NCI-H524 treated with DMSO at 0.1 percent for 48 hours (cell line): Measurements from ENCODE around the gene UGT1A7.

ENCODE experiments used
- DNase-seq: peaks from one replicate; lab custom pipeline; 2025; lab: John Stamatoyannopoulos, UW

The UGT1A7 gene

GRCh38 chr2:233799087-233799665 lies 117.5 kb downstream of the UGT1A7 start:
- DNase-seq = peak; percentile 22

- DNase-seq = no peak
Measured at GRCh38 chr2:233799716-233800115, 118.0 kb downstream of the UGT1A7 start.

GRCh38 chr2:233800208-233800607 lies 118.5 kb downstream of the UGT1A7 start:
- no peak for DNase-seq

GRCh38 chr2:233801357-233802131 lies 119.8 kb downstream of the UGT1A7 start:
- DNase-seq = no peak

GRCh38 chr2:233802132-233802815 lies 120.6 kb downstream of the UGT1A7 start:
- no peak for DNase-seq

- DNase-seq = no peak
Measured at GRCh38 chr2:233803292-233803911, 121.7 kb downstream of the UGT1A7 start.

- DNase-seq = no peak
Measured at GRCh38 chr2:233803994-233804393, 122.3 kb downstream of the UGT1A7 start.

- no peak for DNase-seq
Measured at GRCh38 chr2:233807215-233807865, 125.6 kb downstream of the UGT1A7 start.

GRCh38 chr2:233807966-233808935 lies 126.5 kb downstream of the UGT1A7 start:
- no peak for DNase-seq

- no peak for DNase-seq
Measured at GRCh38 chr2:233810385-233810784, 128.7 kb downstream of the UGT1A7 start.

- DNase-seq = no peak
Measured at GRCh38 chr2:233811087-233811486, 129.4 kb downstream of the UGT1A7 start.

GRCh38 chr2:233811732-233812131 lies 130.0 kb downstream of the UGT1A7 start:
- DNase-seq = no peak

- no peak for DNase-seq
Measured at GRCh38 chr2:233813236-233814055, 131.7 kb downstream of the UGT1A7 start.

GRCh38 chr2:233814056-233814835 lies 132.5 kb downstream of the UGT1A7 start:
- no peak for DNase-seq

- DNase-seq = no peak
Measured at GRCh38 chr2:233815861-233816260, 134.2 kb downstream of the UGT1A7 start.

- DNase-seq = no peak
Measured at GRCh38 chr2:233816334-233816733, 134.6 kb downstream of the UGT1A7 start.

GRCh38 chr2:233816771-233817170 lies 135.1 kb downstream of the UGT1A7 start:
- no peak for DNase-seq

GRCh38 chr2:233817361-233817911 lies 135.7 kb downstream of the UGT1A7 start:
- DNase-seq = no peak
